HG03342 (cell line): ENCODE measurements around the gene MBOAT1.

Source experiments
- ATAC-seq: cut with Tn5 transposase; IDR thresholded peaks from one replicate; pipeline ENCODE4 v1.9.1; 2021; ENCODE audit warnings: mild to moderate bottlenecking, moderate library complexity; ENCODE audit not compliant: unreplicated experiment

MBOAT1 gene

DNA sequence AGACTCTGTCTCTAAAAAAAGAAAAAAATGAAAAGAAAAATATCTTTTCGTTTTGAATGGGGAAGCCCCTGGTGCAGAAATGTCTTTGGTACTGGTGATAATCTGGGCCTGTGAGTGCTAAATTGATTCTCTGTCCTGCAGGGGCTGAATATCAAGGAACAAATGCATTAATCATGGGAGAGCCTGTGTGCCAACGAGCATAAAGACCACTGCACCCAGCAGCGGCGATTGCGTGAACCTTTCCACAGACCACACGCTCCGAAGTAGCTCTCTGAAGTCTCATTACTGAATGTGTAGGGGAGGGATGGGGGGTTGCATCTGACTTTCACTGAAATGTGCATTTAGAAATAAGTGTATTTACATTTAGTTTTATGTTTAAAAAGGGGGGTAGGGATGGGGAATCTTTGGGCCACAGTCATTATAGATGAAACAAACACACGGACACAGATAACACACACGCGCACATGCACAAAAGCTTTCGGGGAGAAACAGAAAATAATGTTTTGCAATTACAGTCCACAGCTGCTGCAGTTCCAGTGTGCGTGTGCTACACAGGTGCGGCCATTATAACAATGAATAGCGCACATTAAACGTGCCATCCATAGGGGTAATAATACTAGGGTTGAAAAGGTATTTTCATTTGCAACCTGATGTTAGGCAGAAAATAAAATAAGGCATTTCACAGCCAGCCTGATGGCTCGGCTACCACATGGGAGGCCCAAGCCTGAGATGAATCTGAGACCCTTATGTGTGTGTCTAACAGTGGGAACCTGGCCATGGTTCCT lies 154.0 kb downstream of the MBOAT1 start:
- no peak for ATAC-seq

DNA sequence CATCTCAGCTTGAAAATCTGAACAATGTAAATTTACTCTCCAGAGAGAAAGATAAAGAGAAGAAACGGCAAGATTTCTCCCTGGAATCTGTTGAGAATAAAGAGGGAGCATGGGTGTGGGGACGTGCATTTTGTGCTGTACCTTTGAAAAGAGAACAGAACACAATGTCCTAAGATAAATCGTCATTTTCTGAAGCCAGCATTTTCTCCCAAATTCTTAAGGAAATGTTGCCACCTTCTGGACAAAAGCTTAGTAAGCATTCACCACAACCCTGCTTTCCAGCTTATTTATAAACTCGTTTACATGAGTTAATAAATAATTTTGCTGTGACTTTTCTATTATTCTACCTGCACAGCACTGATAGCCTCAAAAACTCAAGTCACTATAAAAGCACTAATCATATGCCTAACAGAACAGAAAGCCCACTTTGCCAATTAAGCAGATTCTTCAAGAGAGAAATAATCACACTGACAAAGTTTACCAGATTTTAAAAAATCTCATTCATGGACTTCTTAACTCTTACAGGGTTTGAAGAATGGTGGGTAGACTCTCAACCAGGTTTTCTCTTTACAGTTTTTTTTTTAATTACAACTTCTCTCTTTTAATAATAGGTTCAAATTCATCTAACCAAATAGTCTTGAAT lies 155.8 kb downstream of the MBOAT1 start:
- ATAC-seq = peak; percentile 73

DNA sequence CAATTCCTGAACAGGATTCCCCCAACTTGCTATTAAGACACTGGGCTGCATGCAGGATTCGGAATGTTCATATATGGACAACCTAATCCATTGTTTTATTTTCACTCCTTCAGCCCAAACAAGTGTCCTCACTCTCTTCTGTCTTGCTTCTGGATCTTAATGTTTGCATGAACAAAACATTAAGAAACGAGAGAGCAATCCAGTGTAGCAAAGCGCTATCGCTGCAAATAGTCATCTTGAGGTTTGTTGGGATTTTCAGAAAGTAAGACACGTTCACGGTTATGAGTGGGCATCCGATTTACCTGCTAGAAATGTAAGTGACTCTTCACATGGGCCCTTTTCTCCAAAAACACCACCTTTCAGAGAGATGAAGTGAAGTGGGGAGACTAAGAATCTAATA lies 156.4 kb downstream of the MBOAT1 start:
- no peak for ATAC-seq
